ENCODE measurements around the gene RBM47.

Gene RBM47

DNA sequence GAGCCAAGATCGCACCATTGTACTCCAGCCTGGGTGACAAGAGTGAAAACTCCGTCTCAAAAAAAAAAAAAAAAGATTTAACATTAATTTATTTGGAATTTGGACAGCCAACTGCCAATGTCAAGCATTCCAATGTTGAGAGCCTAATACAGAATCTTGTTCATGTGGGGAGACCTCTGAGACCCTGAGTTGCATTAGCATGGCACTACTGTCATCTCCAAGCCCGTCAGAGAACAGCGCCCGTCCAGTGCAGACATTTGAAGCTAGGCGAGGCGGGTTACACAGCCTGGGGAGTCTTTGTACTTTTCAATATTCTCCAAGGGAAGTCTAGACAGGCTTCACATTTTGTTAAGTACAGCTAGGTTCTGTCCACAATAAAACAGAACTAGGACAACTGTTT, 167.8 kb downstream of the RBM47 start:
- DNase-seq (ENCODE audit: low read depth in 1 of 2, low spot score in 1 of 2) = no peak
- no peak for TF ChIP-seq GABPA (IDR thresholded peaks at IDR 0.05; ENCODE audit: low read depth)
- Histone ChIP-seq H3K27me3 (ENCODE audit: insufficient read depth, poor library complexity, severe bottlenecking) (no peaks in the 10 kb centered on the region), H3K4me3 (replicated peaks; ENCODE audit: insufficient read depth, low read length) (no peak overlapping the region), H3K27ac (replicated peaks) (peak overlapping the region; percentile 56)

DNA sequence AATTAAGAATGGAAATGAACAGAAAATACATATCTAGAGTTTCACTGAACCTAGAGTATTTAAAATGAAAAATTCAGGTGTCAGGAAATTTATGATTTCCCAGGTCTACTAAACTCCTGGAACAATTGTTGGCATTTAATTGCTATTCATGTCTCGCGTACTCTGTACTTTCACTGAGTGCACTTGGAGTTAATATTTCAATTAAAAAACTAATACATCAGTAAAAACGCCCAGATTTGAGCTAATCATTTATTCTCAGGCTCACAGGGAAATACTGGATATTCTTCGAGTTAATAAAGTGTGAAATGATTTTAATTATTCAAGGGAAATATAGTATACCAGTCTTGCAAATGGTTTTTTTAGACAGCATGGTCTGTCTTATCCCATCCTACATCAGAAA, 168.6 kb downstream of the RBM47 start:
- TF ChIP-seq GABPA (IDR thresholded peaks at IDR 0.05; ENCODE audit: low read depth) = no peak
- TF ChIP-seq POLR2AphosphoS5 (IDR thresholded peaks at IDR 0.05; ENCODE audit: low read depth) = no peak
- TF ChIP-seq, protein P1, sequence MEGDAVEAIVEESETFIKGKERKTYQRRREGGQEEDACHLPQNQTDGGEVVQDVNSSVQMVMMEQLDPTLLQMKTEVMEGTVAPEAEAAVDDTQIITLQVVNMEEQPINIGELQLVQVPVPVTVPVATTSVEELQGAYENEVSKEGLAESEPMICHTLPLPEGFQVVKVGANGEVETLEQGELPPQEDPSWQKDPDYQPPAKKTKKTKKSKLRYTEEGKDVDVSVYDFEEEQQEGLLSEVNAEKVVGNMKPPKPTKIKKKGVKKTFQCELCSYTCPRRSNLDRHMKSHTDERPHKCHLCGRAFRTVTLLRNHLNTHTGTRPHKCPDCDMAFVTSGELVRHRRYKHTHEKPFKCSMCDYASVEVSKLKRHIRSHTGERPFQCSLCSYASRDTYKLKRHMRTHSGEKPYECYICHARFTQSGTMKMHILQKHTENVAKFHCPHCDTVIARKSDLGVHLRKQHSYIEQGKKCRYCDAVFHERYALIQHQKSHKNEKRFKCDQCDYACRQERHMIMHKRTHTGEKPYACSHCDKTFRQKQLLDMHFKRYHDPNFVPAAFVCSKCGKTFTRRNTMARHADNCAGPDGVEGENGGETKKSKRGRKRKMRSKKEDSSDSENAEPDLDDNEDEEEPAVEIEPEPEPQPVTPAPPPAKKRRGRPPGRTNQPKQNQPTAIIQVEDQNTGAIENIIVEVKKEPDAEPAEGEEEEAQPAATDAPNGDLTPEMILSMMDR (IDR thresholded peaks at IDR 0.05; ENCODE audit: insufficient read depth, low read length) = no peak
- TF ChIP-seq SPI1 (IDR thresholded peaks at IDR 0.05; ENCODE audit: borderline replicate concordance, low read depth) = no peak
- TF ChIP-seq, protein P2, sequence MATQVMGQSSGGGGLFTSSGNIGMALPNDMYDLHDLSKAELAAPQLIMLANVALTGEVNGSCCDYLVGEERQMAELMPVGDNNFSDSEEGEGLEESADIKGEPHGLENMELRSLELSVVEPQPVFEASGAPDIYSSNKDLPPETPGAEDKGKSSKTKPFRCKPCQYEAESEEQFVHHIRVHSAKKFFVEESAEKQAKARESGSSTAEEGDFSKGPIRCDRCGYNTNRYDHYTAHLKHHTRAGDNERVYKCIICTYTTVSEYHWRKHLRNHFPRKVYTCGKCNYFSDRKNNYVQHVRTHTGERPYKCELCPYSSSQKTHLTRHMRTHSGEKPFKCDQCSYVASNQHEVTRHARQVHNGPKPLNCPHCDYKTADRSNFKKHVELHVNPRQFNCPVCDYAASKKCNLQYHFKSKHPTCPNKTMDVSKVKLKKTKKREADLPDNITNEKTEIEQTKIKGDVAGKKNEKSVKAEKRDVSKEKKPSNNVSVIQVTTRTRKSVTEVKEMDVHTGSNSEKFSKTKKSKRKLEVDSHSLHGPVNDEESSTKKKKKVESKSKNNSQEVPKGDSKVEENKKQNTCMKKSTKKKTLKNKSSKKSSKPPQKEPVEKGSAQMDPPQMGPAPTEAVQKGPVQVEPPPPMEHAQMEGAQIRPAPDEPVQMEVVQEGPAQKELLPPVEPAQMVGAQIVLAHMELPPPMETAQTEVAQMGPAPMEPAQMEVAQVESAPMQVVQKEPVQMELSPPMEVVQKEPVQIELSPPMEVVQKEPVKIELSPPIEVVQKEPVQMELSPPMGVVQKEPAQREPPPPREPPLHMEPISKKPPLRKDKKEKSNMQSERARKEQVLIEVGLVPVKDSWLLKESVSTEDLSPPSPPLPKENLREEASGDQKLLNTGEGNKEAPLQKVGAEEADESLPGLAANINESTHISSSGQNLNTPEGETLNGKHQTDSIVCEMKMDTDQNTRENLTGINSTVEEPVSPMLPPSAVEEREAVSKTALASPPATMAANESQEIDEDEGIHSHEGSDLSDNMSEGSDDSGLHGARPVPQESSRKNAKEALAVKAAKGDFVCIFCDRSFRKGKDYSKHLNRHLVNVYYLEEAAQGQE (IDR thresholded peaks at IDR 0.05; ENCODE audit: insufficient replicate concordance, low read depth) = no peak
- H3K27ac ChIP-seq (replicated peaks) = no peak overlapping the region
- no peaks in the 10 kb centered on the region for H3K27me3 ChIP-seq (ENCODE audit: insufficient read depth, poor library complexity, severe bottlenecking)
- H3K4me3 ChIP-seq (replicated peaks; ENCODE audit: insufficient read depth, low read length) = no peak overlapping the region
- DNase-seq (ENCODE audit: low read depth in 1 of 2, low spot score in 1 of 2) = no peak

DNA sequence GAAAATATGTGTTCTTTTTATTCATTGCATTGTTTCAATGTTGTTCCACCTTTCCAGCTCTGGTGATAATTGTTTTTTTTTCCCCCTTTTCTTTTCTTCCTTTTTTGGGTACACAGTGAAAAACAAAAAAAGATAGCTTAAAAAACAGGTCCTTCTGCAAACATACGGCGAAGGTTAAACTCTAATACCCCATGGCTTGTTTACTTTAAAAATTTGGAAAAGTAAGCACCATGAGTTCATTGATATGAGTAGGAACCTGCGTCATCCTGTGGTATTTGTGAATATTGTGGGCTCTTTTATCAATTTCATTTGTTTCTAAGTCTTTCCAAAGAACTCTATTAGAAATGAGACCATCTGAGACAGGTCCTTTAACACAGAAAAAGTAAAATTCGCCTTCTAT, 171.0 kb downstream of the RBM47 start:
- Histone ChIP-seq H3K27ac (replicated peaks) (no peak overlapping the region), H3K27me3 (ENCODE audit: insufficient read depth, poor library complexity, severe bottlenecking) (no peaks in the 10 kb centered on the region), H3K4me3 (replicated peaks; ENCODE audit: insufficient read depth, low read length) (no peak overlapping the region)
- TF ChIP-seq, protein P1 (IDR thresholded peaks at IDR 0.05; ENCODE audit: insufficient read depth, low read length) = no peak
- no peak for TF ChIP-seq GABPA (IDR thresholded peaks at IDR 0.05; ENCODE audit: low read depth)
- no peak for TF ChIP-seq SPI1 (IDR thresholded peaks at IDR 0.05; ENCODE audit: borderline replicate concordance, low read depth)
- TF ChIP-seq, protein P2 (IDR thresholded peaks at IDR 0.05; ENCODE audit: insufficient replicate concordance, low read depth) = no peak
- TF ChIP-seq POLR2AphosphoS5 (IDR thresholded peaks at IDR 0.05; ENCODE audit: low read depth) = no peak
- DNase-seq (ENCODE audit: low read depth in 1 of 2, low spot score in 1 of 2) = no peak

DNA sequence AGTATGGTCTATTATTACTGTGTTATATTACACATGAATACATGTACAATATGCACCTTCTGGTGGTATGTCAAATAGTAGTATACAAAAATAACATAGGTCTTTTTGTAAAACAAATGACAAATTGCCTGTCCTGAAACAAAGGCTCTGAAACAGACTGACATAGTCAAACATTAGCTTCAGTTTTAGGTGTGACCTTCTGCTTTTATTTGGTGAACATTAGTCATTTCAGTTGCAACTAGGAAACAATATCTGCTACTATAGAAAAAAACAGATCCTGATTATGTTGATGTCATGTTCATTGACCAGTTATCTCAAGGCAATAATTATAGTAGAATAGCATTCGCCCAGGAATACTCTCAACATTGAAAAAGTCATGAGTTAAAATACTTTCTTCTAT, 171.6 kb downstream of the RBM47 start:
- no peaks in the 10 kb centered on the region for H3K27me3 ChIP-seq (ENCODE audit: insufficient read depth, poor library complexity, severe bottlenecking)
- H3K27ac ChIP-seq (replicated peaks) = no peak overlapping the region
- DNase-seq (ENCODE audit: low read depth in 1 of 2, low spot score in 1 of 2) = no peak
- TF ChIP-seq SPI1 (IDR thresholded peaks at IDR 0.05; ENCODE audit: borderline replicate concordance, low read depth) (no peak), POLR2AphosphoS5 (IDR thresholded peaks at IDR 0.05; ENCODE audit: low read depth) (no peak), GABPA (IDR thresholded peaks at IDR 0.05; ENCODE audit: low read depth) (no peak)
- TF ChIP-seq, protein P1 (IDR thresholded peaks at IDR 0.05; ENCODE audit: insufficient read depth, low read length) = no peak
- TF ChIP-seq, protein P2 (IDR thresholded peaks at IDR 0.05; ENCODE audit: insufficient replicate concordance, low read depth) = no peak
- no peak overlapping the region for H3K4me3 ChIP-seq (replicated peaks; ENCODE audit: insufficient read depth, low read length)
